Measurements from ENCODE around the gene DRP2. TPM values are rescaled to one million over a fixed set of nuclear protein-coding genes. Genes with fewer than 3 reads are reported as not detected.
A peak's percentile ranks its signal among the peaks of the same experiment; 100 is the strongest.
"Not testable (repeated sequence)": the region's sequence is repeated elsewhere in the genome, so short reads cannot be mapped to it uniquely, and the experiment has no call there.

The DRP2 gene
- total RNA-seq, 1 experiment from 2014 or later, result 0.13 TPM

GRCh38 chrX:101241531-101241930, 21.9 kb downstream of the DRP2 start:
- no peak for DNase-seq (ENCODE audit: low spot score)

- no peak for DNase-seq (ENCODE audit: low spot score)
Observed at GRCh38 chrX:101252634-101253033, 33.0 kb downstream of the DRP2 start.

GRCh38 chrX:101257448-101258258, 38.1 kb downstream of the DRP2 start:
- no peak for DNase-seq (ENCODE audit: low spot score)

- no peak for DNase-seq (ENCODE audit: low spot score)
Observed at GRCh38 chrX:101258259-101258581, 38.6 kb downstream of the DRP2 start.

GRCh38 chrX:101260435-101260834, 40.8 kb downstream of the DRP2 start:
- DNase-seq (ENCODE audit: low spot score), result peak; percentile 38

GRCh38 chrX:101262590-101262989, 43.0 kb downstream of the DRP2 start:
- no peak for DNase-seq (ENCODE audit: low spot score)

- no peak for DNase-seq (ENCODE audit: low spot score)
Observed at GRCh38 chrX:101263766-101264165, 44.2 kb downstream of the DRP2 start.

- no peak for DNase-seq (ENCODE audit: low spot score)
Observed at GRCh38 chrX:101265869-101266428, 46.4 kb downstream of the DRP2 start.

GRCh38 chrX:101274198-101274597, 54.6 kb downstream of the DRP2 start:
- DNase-seq (ENCODE audit: low spot score), result no peak

GRCh38 chrX:101276238-101276637, 56.7 kb downstream of the DRP2 start:
- no peak for DNase-seq (ENCODE audit: low spot score)

GRCh38 chrX:101287402-101287801, 67.8 kb downstream of the DRP2 start:
- DNase-seq (ENCODE audit: low spot score), result peak; percentile 78

- no peak for DNase-seq (ENCODE audit: low spot score)
Observed at GRCh38 chrX:101290957-101291603, 71.5 kb downstream of the DRP2 start, which contains the start of gene TAF7L. Gene TAF7L, minus strand, starts transcription at chrX:101291334. Its CDS starts 3,791 bp downstream, at chrX:101287543.

GRCh38 chrX:101295603-101296002, 76.0 kb downstream of the DRP2 start:
- not testable (repeated sequence) for DNase-seq (ENCODE audit: low spot score)

GRCh38 chrX:101303790-101304189, 84.2 kb downstream of the DRP2 start:
- DNase-seq (ENCODE audit: low spot score), result no peak

Small RNA genes lying within 50 kb of the gene (small RNA-seq; reads per million reads assigned to genes)
- gene Z70280.1, result not detected

Other genes with a start within 250 kb of the DRP2 start
- gene TRMT2B, start 167.7 kb upstream of the DRP2 start, total RNA-seq (2014; rRNA removed; shearing (Covaris generic)), result 23.9 and 25.7 TPM in 2 replicates
- gene TMEM35A, start 140.9 kb upstream of the DRP2 start, total RNA-seq (2014; rRNA removed; shearing (Covaris generic)), result not detected in 2 replicates
- 11.5 and 13.2 TPM in 2 replicates for gene CENPI, start 121.6 kb upstream of the DRP2 start, total RNA-seq (2014; rRNA removed; shearing (Covaris generic))
- not detected in 2 replicates for gene TAF7L, start 71.5 kb downstream of the DRP2 start, total RNA-seq (2014; rRNA removed; shearing (Covaris generic))
- gene TIMM8A, start 129.0 kb downstream of the DRP2 start, total RNA-seq (2014; rRNA removed; shearing (Covaris generic)), result 2.6 and 5.3 TPM in 2 replicates
- not detected in 2 replicates for gene BTK, start 166.4 kb downstream of the DRP2 start, total RNA-seq (2014; rRNA removed; shearing (Covaris generic))
- 658 and 887 TPM in 2 replicates for gene RPL36A, start 171.2 kb downstream of the DRP2 start, total RNA-seq (2014; rRNA removed; shearing (Covaris generic))
- gene GLA, start 188.1 kb downstream of the DRP2 start, total RNA-seq (2014; rRNA removed; shearing (Covaris generic)), result 53.8 and 54.9 TPM in 2 replicates
- 47.7 and 51.5 TPM in 2 replicates for gene HNRNPH2, start 188.4 kb downstream of the DRP2 start, total RNA-seq (2014; rRNA removed; shearing (Covaris generic))

Measured in HT-29 (cell line).